ENCODE measurements around the gene CTSE. TPM values are rescaled to one million over a fixed set of nuclear protein-coding genes. Genes with fewer than 3 reads are reported as not detected.

Gene CTSE
- total and polyA plus RNA-seq, 2 of the 13 experiments (the other 11 are each of a cell fraction or from before 2014, with no cell fraction given), result 0.50 to 0.69 TPM

GRCh38 chr1:206022766-206023165 lies 929 bp downstream of the CTSE start:
- Histone ChIP-seq H4K20me1 (ENCODE audit: insufficient read depth, low read length) (no peaks in the 10 kb centered on the region), H3K36me3 (replicated peaks in 1 of 2; ENCODE audit: control insufficient read depth in 1 of 2, insufficient read depth in 2 of 2, low read length in 2 of 2) (no peaks in the 10 kb centered on the region), H3K9me3 (ENCODE audit: low read length) (no peaks in the 10 kb centered on the region), H3K79me2 (ENCODE audit: insufficient read depth, low read length) (no peaks in the 10 kb centered on the region), H3K27ac (ENCODE audit: extremely low read length, insufficient read depth, low read length) (no peak overlapping the region), H2AFZ (ENCODE audit: low read length) (no peak overlapping the region), H3K4me3 (replicated peaks in 1 of 3; ENCODE audit: insufficient read depth in 1 of 3, low read depth in 2 of 3, low read length in 3 of 3) (no peak overlapping the region), H3K4me2 (ENCODE audit: low read depth, low read length) (no peak overlapping the region), H3K4me1 (ENCODE audit: insufficient read depth, low read length) (peaks cover 31% of the 10 kb centered on the region), H3K9ac (ENCODE audit: insufficient read depth, low read depth, low read length) (no peak overlapping the region), H3K27me3 (ENCODE audit: control insufficient read depth in 1 of 2, insufficient read depth in 2 of 2, low read length in 2 of 2) (peaks cover 0 to 17% of the 10 kb centered on the region in 2 experiments; a peak in 3 of 5 replicates)
- POLR2A ChIA-PET, result no interaction called here
- no peak for FAIRE-seq
- WGBS (ENCODE audit: low lambda C conversion rate), result 52% methylated on average over 4 of the region's 7 CpGs
- no TSS peak for BruUV-seq (replicated peaks)
- TF ChIP-seq SOX6 (IDR thresholded peaks at IDR 0.05), result no peak
- no peak for TF ChIP-seq SOX6 (CRISPR knock-in tag; IDR thresholded peaks at IDR 0.05)
- no peak for TF ChIP-seq NFYB (CRISPR knock-in tag; IDR thresholded peaks at IDR 0.05)
- TF ChIP-seq ZMAT3 (CRISPR knock-in tag; conservative IDR thresholded peaks at IDR 0.05), result no peak
- no peak for TF ChIP-seq ZNF143 (CRISPR knock-in tag; IDR thresholded peaks at IDR 0.05)
- TF ChIP-seq SIX1 (CRISPR knock-in tag; IDR thresholded peaks at IDR 0.05; ENCODE audit: borderline replicate concordance), result no peak
- no peak for TF ChIP-seq TEAD2 (CRISPR knock-in tag; IDR thresholded peaks at IDR 0.05)
- TF ChIP-seq ZNF788 (CRISPR knock-in tag; IDR thresholded peaks at IDR 0.05; ENCODE audit: borderline replicate concordance), result no peak
- no peak for TF ChIP-seq ZNF430 (CRISPR knock-in tag; IDR thresholded peaks at IDR 0.05)
- no peak for TF ChIP-seq JUND (CRISPR knock-in tag; IDR thresholded peaks at IDR 0.05)
- TF ChIP-seq ZSCAN21 (CRISPR knock-in tag; IDR thresholded peaks at IDR 0.05; ENCODE audit: borderline replicate concordance), result no peak
- no peak for TF ChIP-seq POLR2AphosphoS2 (IDR thresholded peaks at IDR 0.05; ENCODE audit: low read depth, low read length)
- TF ChIP-seq HCFC1 (IDR thresholded peaks at IDR 0.05; ENCODE audit: low read depth, low read length), result no peak
- TF ChIP-seq ZBTB25 (CRISPR knock-in tag; IDR thresholded peaks at IDR 0.05), result no peak
- TF ChIP-seq CC2D1A (CRISPR knock-in tag; IDR thresholded peaks at IDR 0.05), result no peak
- DNase-seq (ENCODE audit: low spot score), result no peak
- intact Hi-C loops (cut with micrococcal nuclease; ENCODE audit: unreplicated experiment) (no loop called here), in situ Hi-C loops (cut with HindIII; ENCODE audit: extremely low pct_ligation_motif_present, low pct_unique_long_range_greater_than_20kb) (no loop called here)
- CTCF ChIA-PET (ENCODE audit: low intra/inter-chr PET ratio, low total read pairs), result no interaction called here
- no peak for ATAC-seq

All from HepG2 (cell line).